Mesothelial cell of epicardium (in vitro differentiated cells): ENCODE data around the gene SPATA1. TPM values are rescaled to one million over a fixed set of nuclear protein-coding genes. Genes with fewer than 3 reads are reported as not detected.

Experiments
- DNase-seq, 2 experiments: peaks; one replicate each; pipeline ENCODE4 v3.0.0; 2021; ENCODE audit warnings: low spot score in 2 of 2; ENCODE audit not compliant: unreplicated experiment in 2 of 2
- H3K27ac Mint-ChIP-seq: 2 replicates; pipeline ENCODE4 v1.8.0; 2021; ENCODE audit warnings: mixed read lengths
- H3K27me3 Mint-ChIP-seq: 2 replicates; pipeline ENCODE4 v1.8.0; 2021; ENCODE audit warnings: low read depth, mixed read lengths
- H3K36me3 Mint-ChIP-seq: 2 replicates; pipeline ENCODE4 v1.8.0; 2021; ENCODE audit warnings: mixed read lengths
- H3K4me1 Mint-ChIP-seq: 2 replicates; pipeline ENCODE4 v1.8.0; 2021; ENCODE audit warnings: mixed read lengths
- H3K4me3 Mint-ChIP-seq: 2 replicates; pipeline ENCODE4 v1.8.0; 2021; ENCODE audit warnings: mild to moderate bottlenecking, moderate library complexity, mixed read lengths
- H3K9me3 Mint-ChIP-seq: 2 replicates; pipeline ENCODE4 v1.8.0; 2021; ENCODE audit warnings: mixed read lengths
- CTCF ChIP-seq: fragments of 200-600 bp; sonication (generic); IDR thresholded peaks from one replicate; pipeline ENCODE4 v1.5.0; 2021; ENCODE audit warnings: antibody characterized with exemption; ENCODE audit not compliant: unreplicated experiment
- total RNA-seq: library from RNA; stranded (reverse); gene quantifications from 3 replicates; pipeline ENCODE4 v1.2.1, GENCODE V29; 2021

Gene SPATA1
- total RNA-seq, 1 donor from 2014 or later, result 1.2 TPM

GRCh38 chr1:84493747-84494146, 12.4 kb upstream of the SPATA1 start:
- no peak overlapping the region for H3K27ac Mint-ChIP-seq
- H3K36me3 Mint-ChIP-seq, result peaks cover 43% of the 10 kb centered on the region
- no peak for TF ChIP-seq CTCF
- H3K27me3 Mint-ChIP-seq, result no peaks in the 10 kb centered on the region
- no peak for DNase-seq
- H3K4me3 Mint-ChIP-seq, result no peak overlapping the region
- H3K9me3 Mint-ChIP-seq, result no peaks in the 10 kb centered on the region
- no peaks in the 10 kb centered on the region for H3K4me1 Mint-ChIP-seq

DNA sequence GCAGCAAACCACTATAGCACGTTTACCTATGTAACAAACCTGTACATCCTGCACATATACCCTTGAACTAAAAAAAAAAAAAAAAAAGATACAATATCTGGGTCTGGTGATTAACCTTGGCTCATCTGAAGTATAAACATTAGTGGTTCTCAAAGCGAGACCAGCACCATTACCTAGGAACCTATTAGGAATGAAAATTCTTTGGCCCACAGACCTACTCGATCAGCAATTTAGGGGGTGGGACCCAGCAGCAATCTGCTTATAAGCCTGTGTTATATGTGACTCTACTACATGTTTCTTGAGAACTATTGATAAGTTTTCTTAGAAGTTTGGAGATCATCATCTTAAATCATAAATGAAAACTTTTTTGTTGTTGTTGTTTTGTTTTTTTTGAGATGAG, 9.7 kb upstream of the SPATA1 start:
- DNase-seq, result no peak
- TF ChIP-seq CTCF, result no peak
- Mint-ChIP-seq H3K4me1 (peaks cover 5% of the 10 kb centered on the region), H3K27me3 (no peaks in the 10 kb centered on the region), H3K27ac (no peak overlapping the region), H3K4me3 (no peak overlapping the region), H3K36me3 (peaks cover 39% of the 10 kb centered on the region), H3K9me3 (no peaks in the 10 kb centered on the region)

DNA sequence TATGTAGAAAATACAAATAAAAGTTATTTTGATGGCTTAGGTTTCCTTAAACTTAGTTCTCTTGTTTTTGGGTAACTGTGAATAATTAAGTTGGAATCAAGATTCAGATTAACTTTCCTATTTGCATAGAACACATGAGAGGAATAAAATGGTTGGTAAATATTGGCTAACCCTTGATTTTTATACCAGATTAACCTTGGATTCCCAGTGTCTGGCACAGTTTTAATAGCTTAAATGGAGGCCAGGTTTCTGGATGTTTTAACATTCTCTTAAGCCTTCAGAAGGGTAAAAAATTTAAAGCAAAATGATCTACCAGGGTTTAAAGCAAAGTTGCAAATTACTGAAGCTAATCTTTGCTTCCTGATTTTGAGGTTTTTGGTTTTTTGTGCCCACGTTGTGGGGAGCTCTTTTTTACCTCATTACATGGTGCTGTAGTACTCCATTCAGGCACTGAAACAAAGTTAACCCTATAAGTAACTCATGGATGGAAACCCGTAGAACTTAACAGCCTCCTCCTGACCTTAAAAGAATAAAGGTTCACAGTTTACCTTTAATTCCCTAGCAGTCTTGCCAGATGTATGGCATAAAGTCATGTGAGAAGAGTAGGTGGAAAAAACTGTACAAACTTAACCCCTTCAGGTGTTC, 8.4 kb upstream of the SPATA1 start:
- Mint-ChIP-seq H3K4me1 (peaks cover 8% of the 10 kb centered on the region), H3K36me3 (peaks cover 35% of the 10 kb centered on the region), H3K9me3 (no peaks in the 10 kb centered on the region), H3K27me3 (no peaks in the 10 kb centered on the region), H3K4me3 (no peak overlapping the region), H3K27ac (no peak overlapping the region)
- DNase-seq, result no peak
- TF ChIP-seq CTCF, result no peak

DNA sequence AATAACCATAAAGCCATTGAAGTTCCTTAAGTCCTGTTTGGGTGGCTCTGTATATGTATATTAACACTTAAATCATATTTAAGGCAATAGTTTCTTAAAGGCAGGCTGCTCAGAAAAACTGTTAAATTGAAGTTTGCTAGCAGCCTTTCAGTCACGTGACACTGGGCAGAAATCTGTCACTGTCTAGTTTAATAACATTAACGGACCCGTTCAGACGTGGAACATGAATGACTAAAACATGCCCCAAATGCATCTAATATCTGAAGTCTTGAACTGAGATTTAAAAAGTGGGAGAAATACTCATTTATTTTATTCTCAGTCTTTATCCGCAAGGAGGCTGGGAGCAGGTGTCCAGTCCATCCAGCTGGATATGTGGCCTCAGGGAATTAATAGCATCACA, 3.3 kb upstream of the SPATA1 start:
- no peak overlapping the region for H3K27ac Mint-ChIP-seq
- H3K36me3 Mint-ChIP-seq, result peaks cover 13% of the 10 kb centered on the region
- peaks cover 33% of the 10 kb centered on the region for H3K4me1 Mint-ChIP-seq
- H3K4me3 Mint-ChIP-seq, result no peak overlapping the region
- no peaks in the 10 kb centered on the region for H3K9me3 Mint-ChIP-seq
- TF ChIP-seq CTCF, result no peak
- no peak for DNase-seq
- no peaks in the 10 kb centered on the region for H3K27me3 Mint-ChIP-seq

- Mint-ChIP-seq H3K4me3 (peak overlapping the region; percentile 96), H3K36me3 (peaks cover 18% of the 10 kb centered on the region), H3K9me3 (peaks cover 11% of the 10 kb centered on the region), H3K27ac (peak overlapping the region; percentile 98), H3K27me3 (no peaks in the 10 kb centered on the region), H3K4me1 (peaks cover 33% of the 10 kb centered on the region)
- TF ChIP-seq CTCF, result no peak
- DNase-seq, result no peak
These were observed 1.4 kb upstream of the SPATA1 start for GRCh38 chr1:84504580-84505492.
